SK-N-SH (cell line): Measurements from ENCODE around the gene TXLNA.

Experiments used
- TAF1 ChIP-seq: IDR thresholded peaks from 2 replicates; pipeline ENCODE4 v1.6.1; 2012; ENCODE audit warnings: low read depth, mild to moderate bottlenecking, low read length, moderate library complexity, borderline replicate concordance
- TF ChIP-seq, protein P1 (sequence below): fragments of 200-600 bp; sonication (generic); IDR thresholded peaks from 2 replicates; pipeline ENCODE4 v1.6.1; 2017; ENCODE audit warnings: antibody characterized with exemption, mild to moderate bottlenecking, moderate library complexity
- TF ChIP-seq, protein P2 (sequence below): IDR thresholded peaks from 2 replicates; pipeline ENCODE4; 2012
- TF ChIP-seq, protein P3 (sequence below): IDR thresholded peaks from 2 replicates; pipeline ENCODE4 v1.6.1; 2012; ENCODE audit warnings: mild to moderate bottlenecking, low read depth, low read length, moderate library complexity

DNA sequence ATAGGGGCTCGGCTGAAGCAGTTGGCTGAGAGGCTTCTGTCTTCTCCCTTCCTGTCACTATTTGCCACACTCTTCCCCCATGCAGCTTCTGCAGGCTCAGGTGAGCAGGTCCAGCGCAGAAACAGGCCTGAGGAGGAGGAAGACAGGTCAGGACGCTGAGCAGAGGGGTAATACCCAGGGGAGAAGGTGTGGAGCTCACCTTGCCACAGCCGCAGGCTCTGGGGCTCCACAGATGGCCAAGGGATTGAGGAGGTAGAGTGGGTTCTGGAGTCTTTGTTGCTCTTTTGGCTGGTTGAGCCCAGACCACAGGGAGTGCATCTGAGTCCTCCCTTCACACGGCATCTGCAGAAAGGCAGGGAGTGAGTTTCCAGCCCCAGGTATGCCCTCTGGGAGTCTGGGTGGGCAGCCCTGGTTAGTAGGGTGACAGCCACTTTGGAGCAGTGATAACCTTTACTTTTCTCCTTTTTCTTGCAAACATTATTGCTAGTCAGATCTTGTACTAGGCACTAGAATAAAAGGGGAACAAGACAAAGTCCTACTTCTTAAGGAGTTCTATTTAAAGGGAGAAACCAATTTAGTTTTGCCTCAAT is 52.5 kb downstream of the TXLNA start:
- TF ChIP-seq, protein P1, sequence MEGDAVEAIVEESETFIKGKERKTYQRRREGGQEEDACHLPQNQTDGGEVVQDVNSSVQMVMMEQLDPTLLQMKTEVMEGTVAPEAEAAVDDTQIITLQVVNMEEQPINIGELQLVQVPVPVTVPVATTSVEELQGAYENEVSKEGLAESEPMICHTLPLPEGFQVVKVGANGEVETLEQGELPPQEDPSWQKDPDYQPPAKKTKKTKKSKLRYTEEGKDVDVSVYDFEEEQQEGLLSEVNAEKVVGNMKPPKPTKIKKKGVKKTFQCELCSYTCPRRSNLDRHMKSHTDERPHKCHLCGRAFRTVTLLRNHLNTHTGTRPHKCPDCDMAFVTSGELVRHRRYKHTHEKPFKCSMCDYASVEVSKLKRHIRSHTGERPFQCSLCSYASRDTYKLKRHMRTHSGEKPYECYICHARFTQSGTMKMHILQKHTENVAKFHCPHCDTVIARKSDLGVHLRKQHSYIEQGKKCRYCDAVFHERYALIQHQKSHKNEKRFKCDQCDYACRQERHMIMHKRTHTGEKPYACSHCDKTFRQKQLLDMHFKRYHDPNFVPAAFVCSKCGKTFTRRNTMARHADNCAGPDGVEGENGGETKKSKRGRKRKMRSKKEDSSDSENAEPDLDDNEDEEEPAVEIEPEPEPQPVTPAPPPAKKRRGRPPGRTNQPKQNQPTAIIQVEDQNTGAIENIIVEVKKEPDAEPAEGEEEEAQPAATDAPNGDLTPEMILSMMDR, result no peak
- TF ChIP-seq, protein P2, sequence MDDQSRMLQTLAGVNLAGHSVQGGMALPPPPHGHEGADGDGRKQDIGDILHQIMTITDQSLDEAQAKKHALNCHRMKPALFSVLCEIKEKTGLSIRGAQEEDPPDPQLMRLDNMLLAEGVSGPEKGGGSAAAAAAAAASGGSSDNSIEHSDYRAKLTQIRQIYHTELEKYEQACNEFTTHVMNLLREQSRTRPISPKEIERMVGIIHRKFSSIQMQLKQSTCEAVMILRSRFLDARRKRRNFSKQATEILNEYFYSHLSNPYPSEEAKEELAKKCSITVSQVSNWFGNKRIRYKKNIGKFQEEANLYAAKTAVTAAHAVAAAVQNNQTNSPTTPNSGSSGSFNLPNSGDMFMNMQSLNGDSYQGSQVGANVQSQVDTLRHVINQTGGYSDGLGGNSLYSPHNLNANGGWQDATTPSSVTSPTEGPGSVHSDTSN, result no peak
- no peak for TF ChIP-seq TAF1
- TF ChIP-seq, protein P3, sequence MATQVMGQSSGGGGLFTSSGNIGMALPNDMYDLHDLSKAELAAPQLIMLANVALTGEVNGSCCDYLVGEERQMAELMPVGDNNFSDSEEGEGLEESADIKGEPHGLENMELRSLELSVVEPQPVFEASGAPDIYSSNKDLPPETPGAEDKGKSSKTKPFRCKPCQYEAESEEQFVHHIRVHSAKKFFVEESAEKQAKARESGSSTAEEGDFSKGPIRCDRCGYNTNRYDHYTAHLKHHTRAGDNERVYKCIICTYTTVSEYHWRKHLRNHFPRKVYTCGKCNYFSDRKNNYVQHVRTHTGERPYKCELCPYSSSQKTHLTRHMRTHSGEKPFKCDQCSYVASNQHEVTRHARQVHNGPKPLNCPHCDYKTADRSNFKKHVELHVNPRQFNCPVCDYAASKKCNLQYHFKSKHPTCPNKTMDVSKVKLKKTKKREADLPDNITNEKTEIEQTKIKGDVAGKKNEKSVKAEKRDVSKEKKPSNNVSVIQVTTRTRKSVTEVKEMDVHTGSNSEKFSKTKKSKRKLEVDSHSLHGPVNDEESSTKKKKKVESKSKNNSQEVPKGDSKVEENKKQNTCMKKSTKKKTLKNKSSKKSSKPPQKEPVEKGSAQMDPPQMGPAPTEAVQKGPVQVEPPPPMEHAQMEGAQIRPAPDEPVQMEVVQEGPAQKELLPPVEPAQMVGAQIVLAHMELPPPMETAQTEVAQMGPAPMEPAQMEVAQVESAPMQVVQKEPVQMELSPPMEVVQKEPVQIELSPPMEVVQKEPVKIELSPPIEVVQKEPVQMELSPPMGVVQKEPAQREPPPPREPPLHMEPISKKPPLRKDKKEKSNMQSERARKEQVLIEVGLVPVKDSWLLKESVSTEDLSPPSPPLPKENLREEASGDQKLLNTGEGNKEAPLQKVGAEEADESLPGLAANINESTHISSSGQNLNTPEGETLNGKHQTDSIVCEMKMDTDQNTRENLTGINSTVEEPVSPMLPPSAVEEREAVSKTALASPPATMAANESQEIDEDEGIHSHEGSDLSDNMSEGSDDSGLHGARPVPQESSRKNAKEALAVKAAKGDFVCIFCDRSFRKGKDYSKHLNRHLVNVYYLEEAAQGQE, result no peak
